ENCODE data around the gene SPDYE3. TPM values are rescaled to one million over a fixed set of nuclear protein-coding genes. Genes with fewer than 3 reads are reported as not detected.
"Not testable (repeated sequence)": the region's sequence is repeated elsewhere in the genome, so short reads cannot be mapped to it uniquely, and the experiment has no call there.

SPDYE3 gene
- total RNA-seq, 1 experiment from 2014 or later, result not detected

DNA sequence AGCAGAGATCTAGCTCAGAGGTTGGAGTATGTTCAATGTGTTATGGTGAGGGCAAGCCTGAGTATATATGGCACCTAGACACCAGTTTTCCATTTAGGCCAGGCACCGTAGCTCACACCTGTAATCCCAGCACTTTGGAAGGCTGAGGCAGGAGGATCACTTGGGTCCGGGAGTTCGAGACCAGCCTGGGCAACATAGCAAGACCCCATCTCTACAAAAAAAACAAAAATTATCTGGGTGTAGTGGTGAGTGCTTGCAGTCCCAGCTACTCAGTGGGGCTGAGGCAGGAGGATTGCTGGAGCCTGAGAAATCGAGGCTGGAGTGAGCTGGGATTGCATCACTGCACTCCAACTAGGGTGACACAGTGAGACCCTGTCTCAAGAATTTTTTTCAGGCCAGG lies 44.6 kb upstream of the SPDYE3 start:
- H3K9me3 ChIP-seq (ENCODE audit: control insufficient read depth, low read depth, low read length); H4K20me1 ChIP-seq (ENCODE audit: control insufficient read depth, insufficient read depth, insufficient read length); H2BK120ac ChIP-seq (ENCODE audit: low read depth, low read length, poor library complexity, severe bottlenecking); H2BK12ac ChIP-seq (ENCODE audit: insufficient read length, low read depth, low read length); H3K56ac ChIP-seq (ENCODE audit: insufficient read length, low read depth, low read length); H3K23me2 ChIP-seq (ENCODE audit: insufficient read length, low read depth, low read length, poor library complexity, severe bottlenecking); H2BK15ac ChIP-seq (ENCODE audit: low read depth, low read length); H4K5ac ChIP-seq (ENCODE audit: insufficient read length, low read depth, low read length); H2AFZ ChIP-seq (ENCODE audit: low read length); H3K79me2 ChIP-seq (ENCODE audit: insufficient read depth, low read length); H3K18ac ChIP-seq (ENCODE audit: insufficient read length, low read depth, low read length); H3K4me3 Mint-ChIP-seq; H4K91ac ChIP-seq (ENCODE audit: insufficient read length, low read depth, low read length); H2BK20ac ChIP-seq (ENCODE audit: low read depth, low read length, poor library complexity, severe bottlenecking); H3K27me3 Mint-ChIP-seq (ENCODE audit: low read depth); H3K27ac ChIP-seq (ENCODE audit: insufficient read length, low read depth, low read length); H3K27ac Mint-ChIP-seq; H2AK5ac ChIP-seq (ENCODE audit: insufficient read length, low read length); DNase-seq; H3K23ac ChIP-seq (ENCODE audit: insufficient read length, low read depth, low read length); H3K4me2 ChIP-seq (ENCODE audit: insufficient read depth, insufficient read length, low read length); H3K9me3 Mint-ChIP-seq; H3T11ph ChIP-seq (ENCODE audit: low read length); H3K27me3 ChIP-seq (ENCODE audit: insufficient read depth, low read length); H2BK5ac ChIP-seq (ENCODE audit: insufficient read length, low read length); H4K8ac ChIP-seq (replicated peaks; ENCODE audit: insufficient read length, low read depth, low read length); H3K79me1 ChIP-seq (ENCODE audit: insufficient read depth, low read depth, low read length, poor library complexity, severe bottlenecking); H3K14ac ChIP-seq (ENCODE audit: insufficient read depth, low read length); H3K4ac ChIP-seq (ENCODE audit: low read depth, low read length); H3K9ac ChIP-seq (ENCODE audit: extremely low read depth, insufficient read length, low read length); H3K4me1 ChIP-seq (ENCODE audit: insufficient read depth, low read length): not testable (repeated sequence)
- Mint-ChIP-seq H3K4me1 (peaks cover 8 to 16% of the 10 kb centered on the region in 2 experiments), H3K36me3 (ENCODE audit: insufficient read depth in 1 of 3, low read depth in 3 of 3) (peaks cover 5 to 11% (median 6%) of the 10 kb centered on the region in 3 experiments; a peak in 6 of 7 replicates)
- WGBS (ENCODE audit: extremely low coverage, insufficient read length, low lambda C conversion rate), result no CpG with 5 or more reads among the region's 4 CpGs

DNA sequence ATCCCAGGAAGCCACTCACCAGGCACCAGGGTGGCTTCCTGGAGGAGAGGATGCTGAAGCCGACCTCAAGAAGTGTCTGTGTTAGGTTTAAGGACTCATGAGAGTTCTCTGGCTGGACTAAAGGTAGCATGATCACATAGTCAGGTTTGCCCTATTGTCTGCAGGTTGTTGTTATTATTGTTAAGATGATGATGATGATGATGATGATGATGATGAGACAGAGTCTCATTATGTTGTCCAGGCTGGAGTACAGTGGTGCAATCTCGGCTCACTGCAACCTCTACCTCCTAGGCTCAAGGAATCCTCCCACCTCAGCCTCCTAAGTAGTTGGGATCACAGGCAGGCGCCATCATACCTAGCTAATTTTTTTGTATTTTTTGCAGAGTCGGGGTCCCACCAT lies 43.3 kb upstream of the SPDYE3 start:
- H4K20me1 ChIP-seq (ENCODE audit: control insufficient read depth, insufficient read depth, insufficient read length); H3K9ac ChIP-seq (ENCODE audit: extremely low read depth, insufficient read length, low read length); H3K23me2 ChIP-seq (ENCODE audit: insufficient read length, low read depth, low read length, poor library complexity, severe bottlenecking); H3K9me3 Mint-ChIP-seq; H3K18ac ChIP-seq (ENCODE audit: insufficient read length, low read depth, low read length); H3K4ac ChIP-seq (ENCODE audit: low read depth, low read length); H4K5ac ChIP-seq (ENCODE audit: insufficient read length, low read depth, low read length); H4K91ac ChIP-seq (ENCODE audit: insufficient read length, low read depth, low read length); H3K56ac ChIP-seq (ENCODE audit: insufficient read length, low read depth, low read length); H2BK120ac ChIP-seq (ENCODE audit: low read depth, low read length, poor library complexity, severe bottlenecking); H2AK5ac ChIP-seq (ENCODE audit: insufficient read length, low read length); H3K27ac Mint-ChIP-seq; H4K8ac ChIP-seq (replicated peaks; ENCODE audit: insufficient read length, low read depth, low read length); H3K79me1 ChIP-seq (ENCODE audit: insufficient read depth, low read depth, low read length, poor library complexity, severe bottlenecking); H2AFZ ChIP-seq (ENCODE audit: low read length); H3K27me3 ChIP-seq (ENCODE audit: insufficient read depth, low read length); H2BK12ac ChIP-seq (ENCODE audit: insufficient read length, low read depth, low read length); H3K4me2 ChIP-seq (ENCODE audit: insufficient read depth, insufficient read length, low read length); H3K23ac ChIP-seq (ENCODE audit: insufficient read length, low read depth, low read length); DNase-seq; H2BK20ac ChIP-seq (ENCODE audit: low read depth, low read length, poor library complexity, severe bottlenecking); H3K9me3 ChIP-seq (ENCODE audit: control insufficient read depth, low read depth, low read length); H3K27me3 Mint-ChIP-seq (ENCODE audit: low read depth); H3K4me1 ChIP-seq (ENCODE audit: insufficient read depth, low read length); H2BK15ac ChIP-seq (ENCODE audit: low read depth, low read length); H3K79me2 ChIP-seq (ENCODE audit: insufficient read depth, low read length); H3K4me3 Mint-ChIP-seq; H3T11ph ChIP-seq (ENCODE audit: low read length); H3K27ac ChIP-seq (ENCODE audit: insufficient read length, low read depth, low read length); H2BK5ac ChIP-seq (ENCODE audit: insufficient read length, low read length); H3K14ac ChIP-seq (ENCODE audit: insufficient read depth, low read length): not testable (repeated sequence)
- Mint-ChIP-seq H3K4me1 (peaks cover 11 to 26% of the 10 kb centered on the region in 2 experiments), H3K36me3 (ENCODE audit: insufficient read depth in 1 of 3, low read depth in 3 of 3) (peaks cover 5 to 11% (median 6%) of the 10 kb centered on the region in 3 experiments; a peak in 6 of 7 replicates)
- WGBS (ENCODE audit: extremely low coverage, insufficient read length, low lambda C conversion rate), result no CpG with 5 or more reads among the region's 4 CpGs

Data from H9 (cell line).